ENCODE data around the gene ALG13.

The ALG13 gene

DNA sequence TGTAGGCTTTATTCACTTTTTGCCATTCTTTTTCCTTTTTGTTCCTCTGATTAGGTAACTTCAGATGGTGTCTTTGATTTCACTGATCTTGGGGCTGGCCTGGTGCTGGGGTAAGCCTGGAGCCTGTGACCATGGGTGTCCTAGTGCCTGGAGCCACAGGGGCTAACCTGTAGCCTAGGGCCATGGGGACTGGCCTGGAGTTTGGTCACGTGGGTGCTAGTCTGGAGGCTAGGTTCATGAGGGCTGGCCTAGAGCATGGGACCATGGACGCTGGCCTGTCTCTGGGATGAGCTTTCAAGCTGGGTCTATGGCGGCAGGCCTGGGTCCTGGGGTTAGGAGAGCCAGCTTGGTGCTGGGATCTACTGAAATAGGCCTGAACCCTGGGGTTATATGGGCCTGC lies 32.2 kb upstream of the ALG13 start:
- TF ChIP-seq, protein P1, sequence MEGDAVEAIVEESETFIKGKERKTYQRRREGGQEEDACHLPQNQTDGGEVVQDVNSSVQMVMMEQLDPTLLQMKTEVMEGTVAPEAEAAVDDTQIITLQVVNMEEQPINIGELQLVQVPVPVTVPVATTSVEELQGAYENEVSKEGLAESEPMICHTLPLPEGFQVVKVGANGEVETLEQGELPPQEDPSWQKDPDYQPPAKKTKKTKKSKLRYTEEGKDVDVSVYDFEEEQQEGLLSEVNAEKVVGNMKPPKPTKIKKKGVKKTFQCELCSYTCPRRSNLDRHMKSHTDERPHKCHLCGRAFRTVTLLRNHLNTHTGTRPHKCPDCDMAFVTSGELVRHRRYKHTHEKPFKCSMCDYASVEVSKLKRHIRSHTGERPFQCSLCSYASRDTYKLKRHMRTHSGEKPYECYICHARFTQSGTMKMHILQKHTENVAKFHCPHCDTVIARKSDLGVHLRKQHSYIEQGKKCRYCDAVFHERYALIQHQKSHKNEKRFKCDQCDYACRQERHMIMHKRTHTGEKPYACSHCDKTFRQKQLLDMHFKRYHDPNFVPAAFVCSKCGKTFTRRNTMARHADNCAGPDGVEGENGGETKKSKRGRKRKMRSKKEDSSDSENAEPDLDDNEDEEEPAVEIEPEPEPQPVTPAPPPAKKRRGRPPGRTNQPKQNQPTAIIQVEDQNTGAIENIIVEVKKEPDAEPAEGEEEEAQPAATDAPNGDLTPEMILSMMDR (IDR thresholded peaks at IDR 0.05; ENCODE audit: low read depth, low read length) = no peak
- H3K36me3 ChIP-seq = no peaks in the 10 kb centered on the region
- no peak for DNase-seq
- no peak overlapping the region for H3K4me3 ChIP-seq (ENCODE audit: low read depth, low read length)
- no peak overlapping the region for H3K27ac ChIP-seq
- H3K9me3 ChIP-seq (ENCODE audit: severe bottlenecking) = no peaks in the 10 kb centered on the region
- H3K27me3 ChIP-seq (ENCODE audit: insufficient read depth, low read depth, severe bottlenecking) = peaks cover 5% of the 10 kb centered on the region

DNA sequence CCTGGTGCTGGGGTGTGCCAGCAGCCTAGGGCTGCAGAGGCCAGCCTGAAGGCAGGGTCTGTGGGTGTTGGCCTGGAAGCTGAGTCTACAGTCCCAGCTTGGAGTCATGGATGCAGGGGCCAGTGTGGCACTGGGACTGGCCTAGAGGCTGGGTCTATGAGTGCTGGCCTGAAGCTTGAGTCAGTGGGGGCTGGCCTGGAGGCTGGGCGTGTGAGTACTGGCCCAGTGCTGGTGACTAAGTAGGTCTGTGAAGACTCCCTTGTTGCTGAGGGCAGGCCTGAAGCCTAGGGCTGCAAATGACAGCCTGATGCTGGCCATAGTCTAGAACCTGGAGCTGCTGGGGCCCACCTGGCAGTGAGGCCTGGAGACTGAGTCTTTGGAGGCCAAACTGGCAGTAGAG lies 31.3 kb upstream of the ALG13 start:
- DNase-seq = no peak
- H3K27ac ChIP-seq = no peak overlapping the region
- H3K36me3 ChIP-seq = no peaks in the 10 kb centered on the region
- TF ChIP-seq, protein P1 (IDR thresholded peaks at IDR 0.05; ENCODE audit: low read depth, low read length) = no peak
- peaks cover 5% of the 10 kb centered on the region for H3K27me3 ChIP-seq (ENCODE audit: insufficient read depth, low read depth, severe bottlenecking)
- H3K4me3 ChIP-seq (ENCODE audit: low read depth, low read length) = no peak overlapping the region
- H3K9me3 ChIP-seq (ENCODE audit: severe bottlenecking) = no peaks in the 10 kb centered on the region

DNA sequence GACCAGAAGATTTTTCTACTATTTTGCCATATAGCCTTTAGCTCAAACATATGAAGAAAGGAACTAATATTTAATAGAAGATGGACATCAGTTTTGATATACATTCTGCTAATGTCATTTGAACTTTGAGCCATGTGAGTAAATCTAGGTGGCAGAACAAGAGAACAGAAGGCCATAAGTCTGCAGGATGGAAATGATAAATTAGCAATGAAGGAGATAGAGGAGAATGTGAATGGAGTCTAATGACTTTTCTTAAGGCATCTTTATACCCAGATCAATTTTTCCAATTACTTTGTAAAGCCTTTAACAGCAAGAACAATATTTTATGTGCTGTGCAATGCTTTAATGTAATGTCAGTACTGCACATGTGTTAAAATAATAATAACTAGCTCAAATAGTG lies 30.1 kb upstream of the ALG13 start:
- H3K36me3 ChIP-seq = no peaks in the 10 kb centered on the region
- TF ChIP-seq, protein P1 (IDR thresholded peaks at IDR 0.05; ENCODE audit: low read depth, low read length) = no peak
- H3K27ac ChIP-seq = no peak overlapping the region
- no peak for DNase-seq
- no peak overlapping the region for H3K4me3 ChIP-seq (ENCODE audit: low read depth, low read length)
- no peaks in the 10 kb centered on the region for H3K9me3 ChIP-seq (ENCODE audit: severe bottlenecking)
- peaks cover 5% of the 10 kb centered on the region for H3K27me3 ChIP-seq (ENCODE audit: insufficient read depth, low read depth, severe bottlenecking)

DNA sequence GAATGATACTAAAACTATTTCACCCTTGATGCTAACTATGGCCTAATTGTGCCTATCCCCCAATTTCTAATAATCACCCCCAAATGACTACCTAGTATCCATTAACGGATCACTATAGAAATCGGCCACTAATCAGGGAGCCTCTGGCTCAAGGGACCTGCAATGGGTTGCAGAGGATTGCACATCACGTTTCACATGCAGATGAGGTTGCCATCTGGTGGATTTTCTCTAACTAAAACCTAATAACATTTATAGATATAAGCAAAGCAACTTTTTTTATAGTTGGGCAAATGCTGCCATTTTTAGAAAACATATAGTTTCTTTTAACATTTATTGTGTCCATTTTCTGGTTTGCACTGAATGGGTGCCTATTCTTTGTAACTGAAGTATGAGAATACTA lies 28.3 kb upstream of the ALG13 start:
- Histone ChIP-seq H3K4me3 (ENCODE audit: low read depth, low read length) (no peak overlapping the region), H3K36me3 (no peaks in the 10 kb centered on the region), H3K27me3 (ENCODE audit: insufficient read depth, low read depth, severe bottlenecking) (peaks cover 3% of the 10 kb centered on the region), H3K27ac (no peak overlapping the region), H3K9me3 (ENCODE audit: severe bottlenecking) (no peaks in the 10 kb centered on the region)
- DNase-seq = no peak
- TF ChIP-seq, protein P1 (IDR thresholded peaks at IDR 0.05; ENCODE audit: low read depth, low read length) = no peak

DNA sequence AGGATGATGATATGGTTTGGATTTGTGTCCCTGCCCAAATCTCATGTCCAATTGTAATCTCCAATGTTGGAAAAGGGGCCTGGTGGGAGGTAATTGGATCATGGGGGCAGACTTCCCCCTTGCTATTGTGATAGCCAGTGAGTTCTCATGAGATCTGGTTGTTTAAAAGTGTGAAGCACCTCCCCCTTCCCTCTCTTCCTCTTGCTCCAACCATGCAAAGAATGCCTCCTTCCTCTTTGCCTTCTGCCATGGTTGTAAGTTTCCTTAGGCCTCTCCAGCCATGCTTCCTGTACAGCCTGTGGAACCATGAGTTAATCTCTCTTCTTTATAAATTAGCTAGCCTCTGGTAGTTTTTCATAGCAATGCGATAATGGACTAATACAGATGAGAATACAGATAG lies 19.7 kb upstream of the ALG13 start:
- no peaks in the 10 kb centered on the region for H3K27me3 ChIP-seq (ENCODE audit: insufficient read depth, low read depth, severe bottlenecking)
- H3K9me3 ChIP-seq (ENCODE audit: severe bottlenecking) = no peaks in the 10 kb centered on the region
- no peak overlapping the region for H3K4me3 ChIP-seq (ENCODE audit: low read depth, low read length)
- DNase-seq = no peak
- H3K36me3 ChIP-seq = no peaks in the 10 kb centered on the region
- H3K27ac ChIP-seq = no peak overlapping the region
- TF ChIP-seq, protein P1 (IDR thresholded peaks at IDR 0.05; ENCODE audit: low read depth, low read length) = no peak

DNA sequence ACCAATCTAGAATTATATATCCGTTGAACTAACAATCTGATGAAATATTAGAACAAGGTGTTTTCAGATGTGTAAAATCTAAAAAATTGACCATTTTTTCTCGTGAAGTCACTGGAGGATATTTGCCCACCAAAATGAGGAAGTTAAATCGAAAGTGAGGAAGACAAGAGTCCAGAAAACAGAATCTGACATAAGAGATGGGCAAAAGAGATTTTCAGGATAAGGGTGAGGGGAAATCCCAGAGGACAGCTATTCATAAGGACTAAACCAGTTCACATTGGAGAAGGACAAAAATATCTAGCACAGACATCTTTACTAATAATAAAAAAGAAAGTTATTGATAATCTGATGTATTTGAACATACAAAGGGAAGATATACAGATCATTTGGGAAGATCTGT lies 18.7 kb upstream of the ALG13 start:
- no peak for DNase-seq
- TF ChIP-seq, protein P1 (IDR thresholded peaks at IDR 0.05; ENCODE audit: low read depth, low read length) = no peak
- no peak overlapping the region for H3K27ac ChIP-seq
- peaks cover 3% of the 10 kb centered on the region for H3K27me3 ChIP-seq (ENCODE audit: insufficient read depth, low read depth, severe bottlenecking)
- H3K4me3 ChIP-seq (ENCODE audit: low read depth, low read length) = no peak overlapping the region
- no peaks in the 10 kb centered on the region for H3K36me3 ChIP-seq
- no peaks in the 10 kb centered on the region for H3K9me3 ChIP-seq (ENCODE audit: severe bottlenecking)

Data from WERI-Rb-1 (cell line).